Activated T-cell treated with anti-CD3 and anti-CD28 coated beads for 48 hours (primary cell): Measurements from ENCODE around the gene WASF2.
"Not testable (repeated sequence)": the region's sequence is repeated elsewhere in the genome, so short reads cannot be mapped to it uniquely, and the experiment has no call there.

Experiments used
- DNase-seq: peaks from one replicate; pipeline ENCODE4 v3.0.0-alpha.2; 2020; ENCODE audit warnings: low read depth

Gene WASF2

GRCh38 chr1:27489973-27490741 lies at the start of gene WASF2:
WASF2 (minus strand) TSS chr1:27490167; CDS start chr1:27428890, 61,277 bp downstream.
- peak; percentile 97 for DNase-seq

GRCh38 chr1:27538793-27539192 lies 48.8 kb upstream of the WASF2 start:
- DNase-seq, result no peak

GRCh38 chr1:27538305-27538676 lies 48.3 kb upstream of the WASF2 start:
- not testable (repeated sequence) for DNase-seq

- no peak for DNase-seq
Observed at GRCh38 chr1:27536767-27537166, 46.8 kb upstream of the WASF2 start.

GRCh38 chr1:27536010-27536757 lies 46.2 kb upstream of the WASF2 start:
- DNase-seq, result no peak

- no peak for DNase-seq
Observed at GRCh38 chr1:27535386-27535785, 45.4 kb upstream of the WASF2 start.

- no peak for DNase-seq
Observed at GRCh38 chr1:27531959-27532685, 42.2 kb upstream of the WASF2 start.

GRCh38 chr1:27530192-27530591 lies 40.2 kb upstream of the WASF2 start:
- no peak for DNase-seq

- no peak for DNase-seq
Observed at GRCh38 chr1:27529704-27530018, 39.7 kb upstream of the WASF2 start.

GRCh38 chr1:27528818-27529703 lies 39.1 kb upstream of the WASF2 start:
- no peak for DNase-seq

- peak; percentile 48 for DNase-seq
Observed at GRCh38 chr1:27527890-27528817, 38.2 kb upstream of the WASF2 start.

- no peak for DNase-seq
Observed at GRCh38 chr1:27527223-27527889, 37.4 kb upstream of the WASF2 start.

GRCh38 chr1:27526569-27527222 lies 36.7 kb upstream of the WASF2 start:
- DNase-seq, result no peak

- DNase-seq, result peak; percentile 60
Observed at GRCh38 chr1:27525296-27526272, 35.6 kb upstream of the WASF2 start.

GRCh38 chr1:27523337-27524020 lies 33.5 kb upstream of the WASF2 start:
- DNase-seq, result no peak

- peak; percentile 68 for DNase-seq
Observed at GRCh38 chr1:27522432-27523336, 32.7 kb upstream of the WASF2 start.
